ENCODE data around the gene FLRT2. TPM values are rescaled to one million over a fixed set of nuclear protein-coding genes. Genes with fewer than 3 reads are reported as not detected.

The FLRT2 gene
- total and polyA plus RNA-seq, 3 donors from 2014 or later, result 20.1 to 134 (median 34.4) TPM

GRCh38 chr14:85622106-85622505 lies 92.2 kb downstream of the FLRT2 start:
- Histone ChIP-seq H3K9me3 (no peaks in the 10 kb centered on the region), H3K36me3 (ENCODE audit: low read depth, missing control alignments) (no peaks in the 10 kb centered on the region), H3K4me3 (no peak overlapping the region), H3K4me1 (no peaks in the 10 kb centered on the region), H3K27me3 (no peaks in the 10 kb centered on the region), H3K27ac (no peak overlapping the region)
- TF ChIP-seq CTCF (IDR thresholded peaks at IDR 0.05), result no peak
- no peak for TF ChIP-seq POLR2A (IDR thresholded peaks at IDR 0.05)
- DNase-seq, result no peak
- intact Hi-C loops (cut with DNase I; ENCODE audit: low total_unique reads), result no loop called here
- 58 to 79% methylated on average over 13 of the region's 13 CpGs for WGBS, 2 donors

DNA sequence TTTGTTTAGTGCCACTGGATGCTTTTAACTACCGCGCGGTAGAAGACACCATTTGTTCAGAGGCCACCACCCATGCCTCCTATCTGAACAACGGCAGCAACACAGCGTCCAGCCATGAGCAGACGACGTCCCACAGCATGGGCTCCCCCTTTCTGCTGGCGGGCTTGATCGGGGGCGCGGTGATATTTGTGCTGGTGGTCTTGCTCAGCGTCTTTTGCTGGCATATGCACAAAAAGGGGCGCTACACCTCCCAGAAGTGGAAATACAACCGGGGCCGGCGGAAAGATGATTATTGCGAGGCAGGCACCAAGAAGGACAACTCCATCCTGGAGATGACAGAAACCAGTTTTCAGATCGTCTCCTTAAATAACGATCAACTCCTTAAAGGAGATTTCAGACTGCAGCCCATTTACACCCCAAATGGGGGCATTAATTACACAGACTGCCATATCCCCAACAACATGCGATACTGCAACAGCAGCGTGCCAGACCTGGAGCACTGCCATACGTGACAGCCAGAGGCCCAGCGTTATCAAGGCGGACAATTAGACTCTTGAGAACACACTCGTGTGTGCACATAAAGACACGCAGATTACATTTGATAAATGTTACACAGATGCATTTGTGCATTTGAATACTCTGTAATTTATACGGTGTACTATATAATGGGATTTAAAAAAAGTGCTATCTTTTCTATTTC lies 93.2 kb downstream of the FLRT2 start:
- Histone ChIP-seq H3K27ac (no peak overlapping the region), H3K9me3 (no peaks in the 10 kb centered on the region), H3K27me3 (no peaks in the 10 kb centered on the region), H3K36me3 (ENCODE audit: low read depth, missing control alignments) (no peaks in the 10 kb centered on the region), H3K4me3 (no peak overlapping the region), H3K4me1 (no peaks in the 10 kb centered on the region)
- DNase-seq, result no peak
- 81 to 84% methylated on average over 18 to 27 of the region's 27 CpGs for WGBS, 2 donors
- intact Hi-C loops (cut with DNase I; ENCODE audit: low total_unique reads), result no loop called here
- TF ChIP-seq POLR2A (IDR thresholded peaks at IDR 0.05) (no peak), CTCF (IDR thresholded peaks at IDR 0.05) (no peak)

DNA sequence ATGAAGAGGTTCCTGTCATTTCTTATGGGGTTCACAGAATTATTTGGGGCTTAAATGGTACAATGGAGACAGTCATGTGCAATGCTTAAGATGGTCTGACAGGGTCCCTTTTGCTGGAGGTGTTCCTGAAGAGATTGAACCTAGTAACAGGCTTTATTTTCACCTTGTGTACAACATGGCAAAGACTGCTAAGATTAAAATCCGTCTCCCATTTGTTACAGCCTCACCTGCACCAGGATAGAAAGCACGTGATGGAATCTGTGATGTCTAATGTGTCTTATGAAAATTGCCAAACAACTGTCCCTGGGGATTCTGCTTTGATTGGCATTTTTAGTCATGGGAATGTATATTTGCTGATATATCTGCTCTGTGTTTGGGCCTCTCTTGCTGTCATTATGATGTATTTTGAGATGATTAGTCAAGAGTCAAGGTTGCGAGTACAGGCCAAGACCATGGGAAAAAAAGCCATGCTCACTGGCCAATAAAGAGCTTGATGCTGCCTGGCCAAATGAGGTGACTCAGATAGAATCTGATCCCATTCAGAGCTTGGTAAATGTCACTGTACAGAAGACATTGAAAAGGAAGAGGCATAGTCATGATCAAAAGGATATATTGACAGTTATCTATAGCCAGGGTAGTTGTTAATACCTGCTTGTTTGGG lies 96.1 kb downstream of the FLRT2 start:
- TF ChIP-seq CTCF (IDR thresholded peaks at IDR 0.05) (no peak), POLR2A (IDR thresholded peaks at IDR 0.05) (no peak)
- Histone ChIP-seq H3K4me3 (no peak overlapping the region), H3K27ac (no peak overlapping the region), H3K9me3 (no peaks in the 10 kb centered on the region), H3K27me3 (no peaks in the 10 kb centered on the region), H3K4me1 (no peaks in the 10 kb centered on the region), H3K36me3 (ENCODE audit: low read depth, missing control alignments) (no peaks in the 10 kb centered on the region)
- WGBS, 2 donors, result 86 to 89% methylated on average over 3 of the region's 3 CpGs
- intact Hi-C loops (cut with DNase I; ENCODE audit: low total_unique reads), result no loop called here
- DNase-seq, result no peak

DNA sequence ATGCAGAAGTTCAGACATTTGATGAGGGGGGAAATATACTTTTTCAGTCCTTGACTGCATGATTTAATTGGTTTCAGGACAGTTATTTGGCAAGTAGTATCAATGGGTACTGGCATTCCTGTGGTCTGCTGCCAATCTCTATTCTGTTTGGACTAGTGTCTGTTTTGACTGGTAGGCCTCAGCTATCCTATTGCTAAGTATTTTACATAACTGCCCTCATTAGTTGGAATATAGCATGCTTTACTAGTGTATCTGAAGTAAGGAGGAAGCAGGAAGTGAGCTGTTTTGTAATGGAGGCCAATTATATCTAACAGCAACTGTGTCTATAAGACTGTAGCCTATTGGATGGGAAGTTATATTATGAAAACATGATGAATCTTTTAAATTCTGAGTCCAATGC lies 104.3 kb downstream of the FLRT2 start:
- intact Hi-C loops (cut with DNase I; ENCODE audit: low total_unique reads), result no loop called here
- Histone ChIP-seq H3K36me3 (ENCODE audit: low read depth, missing control alignments) (no peaks in the 10 kb centered on the region), H3K4me3 (no peak overlapping the region), H3K4me1 (no peaks in the 10 kb centered on the region), H3K27ac (no peak overlapping the region), H3K27me3 (no peaks in the 10 kb centered on the region), H3K9me3 (no peaks in the 10 kb centered on the region)
- DNase-seq, result no peak
- TF ChIP-seq POLR2A (IDR thresholded peaks at IDR 0.05), result no peak
- no peak for TF ChIP-seq CTCF (IDR thresholded peaks at IDR 0.05)

DNA sequence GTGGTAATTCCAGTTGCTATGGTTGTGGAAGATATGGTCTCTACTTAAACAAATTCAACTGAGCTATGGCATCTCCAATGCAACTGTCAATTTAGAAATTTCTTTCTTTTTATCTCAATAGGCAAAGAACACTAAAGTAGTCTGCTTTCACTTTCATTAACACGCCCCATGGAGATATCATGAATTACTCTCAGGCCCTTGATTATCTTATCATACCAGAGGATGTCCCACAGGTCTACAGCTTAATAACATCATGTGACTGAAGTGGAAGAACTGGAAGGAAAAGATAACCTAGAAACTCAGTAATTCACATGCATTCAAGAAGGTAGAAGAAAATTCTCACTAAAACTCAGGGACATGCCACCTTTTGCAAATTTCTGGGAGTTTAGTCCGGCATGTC lies 114.3 kb downstream of the FLRT2 start:
- TF ChIP-seq POLR2A (IDR thresholded peaks at IDR 0.05), result no peak
- TF ChIP-seq CTCF (IDR thresholded peaks at IDR 0.05), result no peak
- Histone ChIP-seq H3K4me3 (no peak overlapping the region), H3K36me3 (ENCODE audit: low read depth, missing control alignments) (no peaks in the 10 kb centered on the region), H3K9me3 (no peaks in the 10 kb centered on the region), H3K4me1 (no peaks in the 10 kb centered on the region), H3K27me3 (no peaks in the 10 kb centered on the region), H3K27ac (no peak overlapping the region)
- 78 to 79% methylated on average over 2 of the region's 2 CpGs for WGBS, 2 donors
- no peak for DNase-seq
- intact Hi-C loops (cut with DNase I; ENCODE audit: low total_unique reads), result no loop called here
